ENCODE data around the gene RSAD1.
"Not testable (repeated sequence)": the region's sequence is repeated elsewhere in the genome, so short reads cannot be mapped to it uniquely, and the experiment has no call there.

The RSAD1 gene

DNA sequence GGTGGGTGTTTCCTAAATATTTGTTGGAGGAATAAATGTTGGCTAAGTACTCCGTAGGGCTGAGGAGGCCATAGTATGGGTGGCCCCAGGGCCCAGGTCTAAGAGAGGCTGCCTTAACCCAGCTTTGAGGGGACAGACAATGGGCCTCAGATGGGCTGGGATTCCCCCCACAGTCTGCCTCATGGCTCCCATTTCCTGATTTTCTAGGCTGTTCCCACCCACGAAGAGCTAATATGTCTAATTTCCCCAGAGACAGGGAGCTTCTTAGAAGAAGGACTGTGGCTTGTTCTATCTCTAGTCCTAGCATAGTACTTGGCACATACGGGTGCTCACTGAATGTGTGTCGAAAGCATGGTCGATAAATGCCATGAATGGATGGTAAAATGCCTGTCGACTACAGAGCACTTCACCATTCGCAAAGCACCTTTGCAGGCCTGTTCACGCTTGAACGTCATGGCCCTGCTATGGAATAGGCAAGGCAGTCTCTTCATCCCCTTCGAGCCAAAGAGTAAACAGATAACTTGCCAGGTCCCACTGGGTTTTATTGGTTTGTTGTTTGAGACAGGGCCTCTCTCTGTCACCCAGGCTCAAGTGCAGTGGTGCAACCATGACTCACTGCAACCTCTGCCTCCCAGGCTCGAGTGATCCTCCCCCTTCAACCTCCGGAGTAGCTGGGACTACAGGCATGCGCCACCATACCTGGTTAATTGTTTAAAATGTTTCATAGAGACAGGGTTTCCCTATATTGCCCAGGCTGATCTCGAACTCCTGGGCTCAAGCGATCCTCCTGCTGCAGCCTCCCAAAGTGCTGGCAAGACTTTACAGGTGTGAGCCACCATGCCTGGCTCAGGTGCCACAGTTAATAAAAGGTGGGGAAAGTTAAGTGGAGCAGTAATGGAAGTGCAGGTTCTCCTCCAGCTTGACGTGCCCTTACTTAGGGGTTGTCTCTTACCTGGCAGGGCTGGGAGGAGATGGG lies 19.7 kb upstream of the RSAD1 start:
- no peak for DNase-seq

DNA sequence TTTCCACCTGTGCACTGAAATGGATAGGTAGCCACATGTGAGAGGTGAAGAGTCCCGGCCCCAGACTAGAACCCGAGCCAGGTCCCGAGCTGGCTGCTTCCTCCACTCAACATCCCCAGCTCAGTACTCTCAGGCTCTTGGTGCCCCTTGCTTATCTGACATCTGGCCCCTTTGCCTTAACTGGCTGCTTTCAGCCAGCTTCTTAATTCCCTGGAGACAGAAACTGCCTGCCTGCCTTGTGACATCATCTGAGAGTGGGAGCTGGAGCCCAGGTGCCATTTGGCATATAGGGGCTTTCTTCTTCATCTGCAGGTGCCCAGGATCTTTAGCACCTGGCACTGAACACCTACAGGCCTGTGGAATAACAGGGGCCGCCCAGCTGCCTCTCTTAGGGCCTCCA lies 18.9 kb upstream of the RSAD1 start:
- DNase-seq, result no peak

DNA sequence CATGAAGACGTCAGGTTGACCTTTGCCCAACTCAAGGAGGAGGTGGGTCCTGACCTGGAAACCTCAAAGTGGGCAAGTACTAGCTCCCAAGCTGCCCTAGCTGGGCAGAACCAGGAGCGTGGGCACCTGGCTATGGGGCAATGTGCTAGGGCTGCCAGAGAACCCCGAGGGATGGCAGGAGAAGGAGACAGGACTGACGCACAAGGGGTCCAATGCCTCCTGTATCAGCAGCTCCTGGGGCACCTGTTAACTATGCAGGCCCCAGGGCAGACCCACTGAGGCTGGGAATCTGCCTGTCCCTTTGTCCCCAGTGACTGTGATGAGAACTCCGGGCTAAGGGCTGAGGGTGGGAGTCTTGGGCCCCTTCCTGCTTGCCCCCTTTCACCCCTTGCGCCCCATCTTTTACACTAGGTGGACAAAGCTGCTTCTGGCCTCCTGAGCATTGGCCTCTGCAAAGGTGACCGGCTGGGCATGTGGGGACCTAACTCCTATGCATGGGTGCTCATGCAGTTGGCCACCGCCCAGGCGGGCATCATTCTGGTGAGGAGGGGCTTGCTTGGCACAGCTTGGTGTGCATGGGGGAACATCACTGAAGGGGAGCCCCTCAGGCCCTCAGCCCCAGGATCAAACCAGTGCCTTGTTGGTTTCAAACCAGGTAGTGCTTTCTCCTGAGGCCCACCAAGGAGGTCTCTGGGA lies 17.7 kb upstream of the RSAD1 start:
- DNase-seq, result no peak

- no peak for DNase-seq
Observed at GRCh38 chr17:50461550-50462132, 17.0 kb upstream of the RSAD1 start.

DNA sequence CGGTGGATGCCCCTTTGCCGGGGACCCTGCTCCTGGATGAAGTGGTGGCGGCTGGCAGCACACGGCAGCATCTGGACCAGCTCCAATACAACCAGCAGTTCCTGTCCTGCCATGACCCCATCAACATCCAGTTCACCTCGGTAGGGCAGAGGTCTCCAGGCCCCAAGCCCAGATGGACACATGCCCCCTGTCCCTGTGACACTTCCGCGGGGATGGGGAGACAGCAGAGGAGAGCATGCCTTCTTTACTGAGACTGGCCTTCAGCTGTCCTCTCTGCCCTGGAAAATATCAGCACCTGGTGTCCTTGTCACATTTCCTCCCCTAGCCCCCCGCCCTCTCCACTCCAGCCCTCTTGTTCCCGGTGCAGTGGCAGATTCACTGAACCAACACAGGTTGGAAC lies 16.2 kb upstream of the RSAD1 start:
- no peak for DNase-seq

DNA sequence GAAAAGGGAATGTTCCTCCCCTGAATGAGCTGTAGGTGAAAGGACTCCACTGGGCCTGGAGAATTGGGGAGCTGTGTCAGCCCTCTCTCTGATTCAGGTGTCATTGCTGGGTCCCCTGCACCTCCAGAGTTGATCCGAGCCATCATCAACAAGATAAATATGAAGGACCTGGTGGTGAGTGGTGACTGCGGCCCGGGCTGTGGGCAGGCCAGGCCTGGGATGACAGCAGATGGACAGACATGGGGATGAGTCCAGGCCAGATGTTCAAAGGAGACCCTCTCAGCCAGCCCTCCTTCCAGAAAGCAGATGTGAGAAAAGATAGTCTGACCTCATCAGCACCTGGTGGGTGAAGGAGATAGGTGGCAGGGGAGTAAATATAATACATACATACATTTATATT lies 14.5 kb upstream of the RSAD1 start:
- DNase-seq, result no peak

- no peak for DNase-seq
Observed at GRCh38 chr17:50464736-50465135, 13.9 kb upstream of the RSAD1 start.

GRCh38 chr17:50465171-50465570 lies 13.5 kb upstream of the RSAD1 start:
- DNase-seq, result no peak

DNA sequence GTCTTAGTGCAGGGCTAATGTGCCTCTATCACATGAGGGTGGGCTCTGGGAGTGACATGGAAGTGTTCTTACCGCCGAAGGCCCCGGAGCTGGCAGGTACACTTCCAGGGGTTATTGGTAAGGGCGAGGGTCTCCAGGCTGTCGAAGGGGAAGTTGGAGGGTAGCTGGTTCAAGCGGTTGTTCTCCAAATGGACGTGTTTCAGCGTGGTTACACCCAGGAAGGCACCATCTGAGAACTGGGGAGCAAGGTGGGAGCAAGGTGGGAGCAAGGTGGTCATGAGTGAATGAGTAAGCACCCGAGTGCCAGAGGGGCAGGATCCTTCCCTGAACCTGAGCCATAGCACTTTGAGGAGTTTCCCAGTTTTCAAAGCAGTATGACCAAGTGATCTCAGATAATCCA lies 13.0 kb upstream of the RSAD1 start:
- DNase-seq, result no peak

GRCh38 chr17:50466371-50467113 lies 12.1 kb upstream of the RSAD1 start:
- DNase-seq, result no peak

GRCh38 chr17:50467114-50467854 lies 11.4 kb upstream of the RSAD1 start:
- no peak for DNase-seq

GRCh38 chr17:50467855-50468303 lies 10.8 kb upstream of the RSAD1 start:
- DNase-seq, result no peak

GRCh38 chr17:50468304-50469207 lies 10.1 kb upstream of the RSAD1 start, which contains the start of gene CHAD:
TSS of gene CHAD (minus strand) at chr17:50468880. CDS start at chr17:50468813, 67 bp downstream.
- DNase-seq, result no peak

DNA sequence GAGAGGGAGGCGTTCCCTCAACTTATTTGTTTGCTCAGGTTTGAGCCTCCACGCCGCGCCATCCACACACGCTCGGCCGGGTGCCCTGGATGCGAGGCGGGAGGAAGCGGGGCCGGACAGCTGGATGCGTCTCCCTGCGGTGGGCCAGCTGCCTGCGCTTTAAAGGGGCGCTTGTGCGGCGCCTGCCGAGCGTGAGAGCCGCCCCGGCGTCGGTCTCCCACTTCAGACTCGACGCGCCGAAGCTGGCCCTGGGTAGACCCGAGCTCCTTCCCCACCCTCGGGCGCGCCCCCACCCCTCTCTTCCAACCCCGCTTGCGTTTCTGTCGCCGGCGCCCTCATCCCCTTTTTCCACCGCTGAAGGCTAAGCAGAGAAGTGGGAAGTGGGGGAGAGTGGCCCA lies 9.5 kb upstream of the RSAD1 start:
- DNase-seq, result no peak

DNA sequence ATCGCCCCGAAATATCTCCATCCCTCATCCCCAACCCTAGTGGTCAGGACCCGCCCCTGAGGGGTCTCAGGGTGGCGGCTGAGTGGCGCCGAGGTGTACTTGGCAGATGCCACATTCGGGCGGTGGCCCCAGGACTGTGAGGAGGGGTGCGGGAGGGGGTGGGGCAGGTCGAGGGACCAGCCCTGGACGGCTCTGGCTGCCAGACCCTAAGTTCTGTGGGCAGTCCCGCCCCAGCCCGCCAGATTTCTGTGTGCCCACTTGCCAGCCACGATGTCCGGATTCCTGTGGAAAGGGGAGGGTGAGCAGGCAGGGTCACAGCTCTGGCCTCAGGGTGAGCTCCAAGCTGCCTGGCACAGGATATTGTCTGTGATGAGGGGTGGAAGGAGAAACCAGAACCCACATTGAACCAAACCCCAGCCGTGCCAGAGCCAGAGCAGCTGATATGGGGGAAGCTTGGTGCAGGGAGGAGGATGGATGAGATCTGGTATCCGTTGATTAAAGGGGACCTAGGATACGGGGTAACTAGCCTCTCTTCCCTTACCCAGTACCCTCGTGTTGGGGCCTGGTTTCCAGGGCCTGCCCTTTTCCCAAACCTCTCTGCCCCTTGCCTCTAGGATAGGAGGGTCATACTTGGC lies 8.9 kb upstream of the RSAD1 start:
- no peak for DNase-seq

- DNase-seq, result no peak
Observed at GRCh38 chr17:50470426-50470825, 8.2 kb upstream of the RSAD1 start.

DNA sequence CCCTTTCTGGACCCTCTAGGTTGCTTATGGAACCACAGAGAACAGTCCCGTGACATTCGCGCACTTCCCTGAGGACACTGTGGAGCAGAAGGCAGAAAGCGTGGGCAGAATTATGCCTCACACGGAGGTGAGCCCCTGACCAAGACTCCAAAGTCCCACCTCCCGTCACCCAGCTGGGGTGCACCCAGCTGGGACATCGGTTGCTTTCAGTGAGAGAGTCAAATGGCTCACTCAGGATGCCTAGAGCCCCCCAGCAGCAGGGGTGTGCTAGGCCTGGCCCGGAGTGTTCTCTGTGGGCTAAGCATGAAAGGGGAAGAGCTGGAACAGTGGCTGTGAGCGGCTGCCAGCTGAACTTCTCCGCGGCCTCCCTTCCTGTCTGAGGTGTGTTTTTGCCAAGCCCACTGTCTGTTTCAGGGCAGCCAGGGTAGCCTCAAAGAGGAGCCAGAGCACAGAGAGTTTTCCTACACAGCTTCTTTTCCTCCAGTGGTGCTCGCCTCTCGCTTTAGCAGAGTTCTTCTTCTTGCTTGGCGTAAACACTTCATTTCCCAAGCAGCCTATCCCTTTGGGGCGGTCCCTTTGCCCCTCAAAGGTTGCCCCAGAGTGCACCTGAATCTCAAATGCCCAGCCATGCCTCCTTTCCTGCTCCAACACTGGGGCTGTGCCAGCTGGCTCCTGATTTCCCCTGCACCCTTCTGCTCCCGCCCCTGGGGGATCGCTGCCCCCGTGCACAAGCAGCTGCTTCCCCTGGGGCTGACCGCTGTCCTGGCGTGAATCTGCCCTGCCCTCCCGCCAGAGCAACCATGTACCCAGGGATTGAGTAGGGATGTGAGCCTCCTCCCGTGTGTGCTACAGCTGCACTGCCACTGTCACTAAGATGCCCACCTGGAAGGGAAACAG lies 7.4 kb upstream of the RSAD1 start:
- DNase-seq, result no peak

GRCh38 chr17:50472286-50472685 lies 6.4 kb upstream of the RSAD1 start:
- DNase-seq, result no peak

DNA sequence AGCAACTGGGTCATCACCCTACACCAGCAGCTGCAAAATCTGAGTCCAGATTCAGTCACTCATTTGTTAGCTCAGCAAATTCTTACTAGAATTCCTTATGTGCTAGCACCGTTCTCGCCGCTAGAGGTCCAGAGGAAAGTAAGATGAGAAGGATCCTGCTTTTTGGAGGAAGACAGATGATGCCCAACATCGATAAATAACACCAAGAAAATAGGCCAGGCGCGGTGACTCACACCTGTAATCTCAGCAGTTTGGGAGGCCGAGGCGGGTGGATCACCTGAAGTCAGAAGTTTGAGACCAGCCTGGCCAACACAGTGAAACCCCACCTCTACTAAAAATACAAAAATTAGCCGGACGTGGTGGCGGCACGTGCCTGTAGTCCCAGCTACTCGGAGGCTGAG lies 5.9 kb upstream of the RSAD1 start:
- not testable (repeated sequence) for DNase-seq
